PC-9 (cell line): ENCODE data around the gene ASB6. TPM values are rescaled to one million over a fixed set of nuclear protein-coding genes. Genes with fewer than 3 reads are reported as not detected.

ENCODE experiments used
- BruUV-seq: library from RNA; stranded (reverse); fragments of 400-500 nt; replicated peaks from 2 replicates; lab custom pipeline; 2021; lab: Mats Ljungman, UMichigan
- CTCF ChIA-PET: fragments of 300-600 bp; sonication (Branson Sonifier 250); formaldehyde crosslinking; loops from one replicate; lab custom pipeline; 2022; ENCODE audit warnings: antibody characterized with exemption; lab: Charles Lee
- POLR2A ChIA-PET: fragments of 300-600 bp; sonication (Branson Sonifier 250); formaldehyde crosslinking; loops from one replicate; lab custom pipeline; 2022; ENCODE audit warnings: antibody characterized with exemption; ENCODE audit not compliant: unreplicated experiment; lab: Charles Lee
- DNase-seq, 2 experiments: peaks; one replicate each; pipeline versions ENCODE4 v3.0.0 to v3.0.0-alpha.2; 2015 to 2022; ENCODE audit warnings: mixed read lengths in 1 of 2
- H2AFZ ChIP-seq: fragments of 200-600 bp; sonication (generic); 2 replicates; pipeline ENCODE4 v1.8.1; 2017; ENCODE audit warnings: antibody characterized with exemption
- H3F3A ChIP-seq: fragments of 200-600 bp; sonication (generic); 2 replicates; pipeline ENCODE4 v1.8.1; 2017; ENCODE audit warnings: antibody characterized with exemption, mild to moderate bottlenecking, low read depth; ENCODE audit not compliant: insufficient read depth
- H3K27ac ChIP-seq: fragments of 200-600 bp; sonication (generic); 2 replicates; pipeline ENCODE4 v1.6.1; 2016; ENCODE audit warnings: mixed run types
- H3K27me3 ChIP-seq: fragments of 200-600 bp; sonication (generic); 2 replicates; pipeline ENCODE4 v1.6.1; 2016; ENCODE audit warnings: low read depth, mixed run types; ENCODE audit not compliant: insufficient read depth
- H3K36me3 ChIP-seq: fragments of 200-600 bp; sonication (generic); 2 replicates; pipeline ENCODE4 v1.6.1; 2016; ENCODE audit warnings: low read depth, mixed run types
- H3K4me1 ChIP-seq: fragments of 200-600 bp; sonication (generic); replicated peaks from 2 replicates; pipeline ENCODE4 v1.6.1; 2016; ENCODE audit warnings: mixed run types; ENCODE audit not compliant: insufficient read depth
- H3K4me2 ChIP-seq: fragments of 200-600 bp; sonication (generic); 2 replicates; pipeline ENCODE4 v1.6.1; 2017; ENCODE audit warnings: mixed run types
- H3K4me3 ChIP-seq: fragments of 200-600 bp; sonication (generic); 2 replicates; pipeline ENCODE4 v1.6.1; 2016; ENCODE audit warnings: mixed run types
- H3K79me2 ChIP-seq: fragments of 200-600 bp; sonication (generic); 2 replicates; pipeline ENCODE4 v1.6.1; 2017; ENCODE audit warnings: low read depth, mixed run types
- H3K9me2 ChIP-seq: fragments of 200-600 bp; sonication (generic); 2 replicates; pipeline ENCODE4 v1.8.1; 2017; ENCODE audit warnings: mild to moderate bottlenecking; ENCODE audit not compliant: insufficient read depth
- H3K9me3 ChIP-seq: fragments of 200-600 bp; sonication (generic); 2 replicates; pipeline ENCODE4 v1.8.1; 2016; ENCODE audit warnings: low read depth; ENCODE audit not compliant: insufficient read depth
- H4K20me1 ChIP-seq: fragments of 200-600 bp; sonication (generic); 2 replicates; pipeline ENCODE4 v1.8.1; 2017; ENCODE audit not compliant: insufficient read depth
- CTCF ChIP-seq: fragments of 200-600 bp; sonication (generic); conservative IDR thresholded peaks from 2 replicates; pipeline ENCODE4 v1.6.1; 2017; ENCODE audit warnings: mixed run types, antibody characterized with exemption, mild to moderate bottlenecking, moderate library complexity
- EZH2 ChIP-seq: fragments of 200-600 bp; sonication (generic); IDR thresholded peaks from 2 replicates; pipeline ENCODE4 v1.8.0; 2017; ENCODE audit warnings: antibody characterized with exemption, low read depth
- intact Hi-C: fragments of 100-400 bp; cut with micrococcal nuclease; formaldehyde crosslinking; loops from one replicate; pipeline ENCODE4 v1.10.0; 2022; ENCODE audit not compliant: unreplicated experiment
- total RNA-seq: library from RNA; stranded (reverse); gene quantifications from 2 replicates; pipeline ENCODE4 v1.2.3, GENCODE V29; 2021

Gene ASB6
- total RNA-seq, 1 experiment from 2014 or later = 20.2 TPM

- no peak for DNase-seq
- Histone ChIP-seq H3F3A (peaks cover 30% of the 10 kb centered on the region), H2AFZ (no peak overlapping the region), H3K9me3 (no peaks in the 10 kb centered on the region), H3K79me2 (no peaks in the 10 kb centered on the region), H3K36me3 (no peaks in the 10 kb centered on the region), H3K9me2 (no peaks in the 10 kb centered on the region), H3K27me3 (no peaks in the 10 kb centered on the region), H3K4me3 (no peak overlapping the region), H4K20me1 (no peaks in the 10 kb centered on the region), H3K4me2 (no peak overlapping the region), H3K27ac (no peak overlapping the region), H3K4me1 (peaks cover 30% of the 10 kb centered on the region)
- BruUV-seq = no TSS peak
- intact Hi-C loops = no loop called here
- TF ChIP-seq EZH2 = no peak
- no peak for TF ChIP-seq CTCF
- CTCF ChIA-PET = interaction anchor here (0.6 kb wide), 1 partner anchor 585 kb away, joined by 3 read pairs; no protein-coding TSS in a partner anchor
- POLR2A ChIA-PET = no interaction called here
Measured at GRCh38 chr9:129602598-129603415, 39.1 kb downstream of the ASB6 start.

GRCh38 chr9:129601082-129601674 is 40.8 kb downstream of the ASB6 start:
- intact Hi-C loops = no loop called here
- H3K27ac ChIP-seq = no peak overlapping the region
- no peak for TF ChIP-seq EZH2
- no peak for TF ChIP-seq CTCF
- peaks cover 26% of the 10 kb centered on the region; the same call in 1 of the 2 replicates for H3F3A ChIP-seq
- BruUV-seq = no TSS peak
- ChIA-PET POLR2A (interaction anchor here (0.6 kb wide), 1 partner anchor 1226 kb away, joined by 9 read pairs; no protein-coding TSS in a partner anchor), CTCF (interaction anchor here (0.5 kb wide), 1 partner anchor 140 kb away, joined by 4 read pairs; no protein-coding TSS in a partner anchor)
- no peaks in the 10 kb centered on the region for H3K9me2 ChIP-seq
- H3K9me3 ChIP-seq = no peaks in the 10 kb centered on the region
- H3K4me2 ChIP-seq = no peak overlapping the region
- no peak for DNase-seq
- no peaks in the 10 kb centered on the region for H3K36me3 ChIP-seq
- no peaks in the 10 kb centered on the region for H4K20me1 ChIP-seq
- H3K4me3 ChIP-seq = no peak overlapping the region
- H2AFZ ChIP-seq = no peak overlapping the region
- H3K4me1 ChIP-seq = peaks cover 34% of the 10 kb centered on the region
- H3K27me3 ChIP-seq = no peaks in the 10 kb centered on the region
- no peaks in the 10 kb centered on the region for H3K79me2 ChIP-seq

- TF ChIP-seq CTCF (no peak), EZH2 (no peak)
- DNase-seq = peak in 1 of 2 experiments; percentile 57
- no peaks in the 10 kb centered on the region for H3K27me3 ChIP-seq
- H3K4me2 ChIP-seq = peak overlapping the region; percentile 81
- peaks cover 34% of the 10 kb centered on the region for H3K4me1 ChIP-seq
- H3K9me3 ChIP-seq = no peaks in the 10 kb centered on the region
- ChIA-PET CTCF (interaction anchor here (0.7 to 0.8 kb wide), 2 partner anchors 10 to 228 kb away, joined by 3 to 4 read pairs; no protein-coding TSS in a partner anchor), POLR2A (interaction anchor here (0.6 to 1.3 kb wide), 3 partner anchors 89 to 221 kb away, joined by 3 to 7 read pairs (median 4); no protein-coding TSS in a partner anchor)
- peak overlapping the region; percentile 58 for H3K27ac ChIP-seq
- no peaks in the 10 kb centered on the region for H4K20me1 ChIP-seq
- H3K36me3 ChIP-seq = no peaks in the 10 kb centered on the region
- no peaks in the 10 kb centered on the region for H3K9me2 ChIP-seq
- TSS peak; percentile 81 for BruUV-seq
- H3K4me3 ChIP-seq = peak overlapping the region; percentile 70; the same call in 1 of the 2 replicates
- H3F3A ChIP-seq = peaks cover 22% of the 10 kb centered on the region; the same call in 1 of the 2 replicates
- H3K79me2 ChIP-seq = no peaks in the 10 kb centered on the region
- H2AFZ ChIP-seq = peak overlapping the region; percentile 91
- intact Hi-C loops = no loop called here
Measured at GRCh38 chr9:129598089-129598596, 43.8 kb downstream of the ASB6 start.
